GM08714 (cell line): ENCODE results near the gene ADAMTSL4.
A peak's percentile ranks its signal among the peaks of the same experiment; 100 is the strongest.

Experiments
- H3K4me3 ChIP-seq: fragments of 200-500 bp; sonication (Bioruptor generic); 2 replicates; pipeline ENCODE4 v1.5.1; 2014; ENCODE audit warnings: mild to moderate bottlenecking, low read length, inconsistent platforms
- ZNF274 ChIP-seq: IDR thresholded peaks from 2 replicates; pipeline ENCODE4 v1.6.1; 2012; ENCODE audit warnings: mild to moderate bottlenecking, low read depth, low read length

ADAMTSL4 gene

DNA sequence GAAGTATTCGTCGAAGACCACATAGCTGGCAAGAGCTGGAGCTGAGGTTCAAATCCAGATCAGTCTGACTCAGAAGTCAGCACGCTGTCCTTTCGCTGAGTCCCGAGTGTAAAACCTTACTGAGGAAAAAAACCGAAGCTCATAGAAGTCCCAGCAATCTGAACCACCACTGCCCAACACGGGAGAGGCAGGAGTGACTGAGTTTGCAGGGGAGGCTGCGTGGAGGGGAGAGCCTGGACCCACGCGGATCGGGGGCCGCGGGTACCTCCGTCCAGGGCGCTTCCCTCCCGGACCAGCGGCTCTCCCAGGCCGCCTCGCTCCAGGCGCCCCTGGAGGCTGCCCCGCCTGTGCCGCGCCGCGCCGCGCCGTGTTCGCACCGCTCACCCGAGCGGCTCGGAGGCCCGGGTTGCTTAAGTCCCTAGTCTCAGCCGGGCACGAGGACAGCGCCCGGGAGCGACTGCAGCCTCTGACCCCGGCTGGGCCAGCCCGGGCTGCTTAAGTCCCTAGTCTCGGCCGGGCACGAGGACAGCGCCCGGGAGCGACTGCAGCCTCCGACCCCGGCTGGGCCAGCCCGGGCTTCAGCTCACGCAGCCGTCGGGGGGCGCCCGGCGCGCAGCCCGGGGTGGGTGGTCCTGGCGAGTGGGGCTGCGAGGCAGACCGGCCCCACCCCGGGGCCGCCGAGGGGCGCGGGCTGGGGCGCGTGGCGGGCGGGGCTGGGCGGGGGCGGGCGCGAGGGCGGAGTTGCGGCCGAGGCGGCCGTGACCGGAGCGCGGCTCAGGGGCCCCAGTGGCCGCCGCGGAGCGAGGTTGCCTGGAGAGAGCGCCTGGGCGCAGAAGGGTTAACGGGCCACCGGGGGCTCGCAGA lies at the start of gene ADAMTSL4:
ADAMTSL4 (plus strand) TSS at position 777 of the 864 bp plus-strand sequence. CDS start 2,881 bp downstream, outside the sequence.
- TF ChIP-seq ZNF274 = no peak
- peak within 1 kb of the TSS; percentile 53; the same call in 1 of the 2 replicates for H3K4me3 ChIP-seq

DNA sequence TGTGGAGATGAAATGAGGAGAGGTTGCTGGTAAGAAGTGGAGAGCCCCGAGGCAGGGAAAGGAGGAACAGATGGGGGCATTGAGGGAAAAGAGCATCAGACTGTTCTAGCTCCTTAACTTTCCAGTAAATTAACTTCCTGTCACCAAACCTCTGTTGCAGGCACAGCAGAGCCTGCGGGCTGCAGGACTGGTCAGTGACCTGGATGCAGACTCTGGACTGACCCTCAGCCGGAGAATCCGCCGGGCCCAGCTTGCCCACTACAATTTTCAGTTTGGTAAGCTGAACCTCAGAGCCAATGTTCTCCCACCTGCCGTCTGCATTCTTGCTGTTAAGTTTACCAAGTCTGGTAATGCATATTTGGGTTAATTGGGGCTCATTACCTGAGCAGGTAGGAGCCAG lies 43.8 kb upstream of the ADAMTSL4 start:
- no peak for TF ChIP-seq ZNF274
- H3K4me3 ChIP-seq = no peak overlapping the region

DNA sequence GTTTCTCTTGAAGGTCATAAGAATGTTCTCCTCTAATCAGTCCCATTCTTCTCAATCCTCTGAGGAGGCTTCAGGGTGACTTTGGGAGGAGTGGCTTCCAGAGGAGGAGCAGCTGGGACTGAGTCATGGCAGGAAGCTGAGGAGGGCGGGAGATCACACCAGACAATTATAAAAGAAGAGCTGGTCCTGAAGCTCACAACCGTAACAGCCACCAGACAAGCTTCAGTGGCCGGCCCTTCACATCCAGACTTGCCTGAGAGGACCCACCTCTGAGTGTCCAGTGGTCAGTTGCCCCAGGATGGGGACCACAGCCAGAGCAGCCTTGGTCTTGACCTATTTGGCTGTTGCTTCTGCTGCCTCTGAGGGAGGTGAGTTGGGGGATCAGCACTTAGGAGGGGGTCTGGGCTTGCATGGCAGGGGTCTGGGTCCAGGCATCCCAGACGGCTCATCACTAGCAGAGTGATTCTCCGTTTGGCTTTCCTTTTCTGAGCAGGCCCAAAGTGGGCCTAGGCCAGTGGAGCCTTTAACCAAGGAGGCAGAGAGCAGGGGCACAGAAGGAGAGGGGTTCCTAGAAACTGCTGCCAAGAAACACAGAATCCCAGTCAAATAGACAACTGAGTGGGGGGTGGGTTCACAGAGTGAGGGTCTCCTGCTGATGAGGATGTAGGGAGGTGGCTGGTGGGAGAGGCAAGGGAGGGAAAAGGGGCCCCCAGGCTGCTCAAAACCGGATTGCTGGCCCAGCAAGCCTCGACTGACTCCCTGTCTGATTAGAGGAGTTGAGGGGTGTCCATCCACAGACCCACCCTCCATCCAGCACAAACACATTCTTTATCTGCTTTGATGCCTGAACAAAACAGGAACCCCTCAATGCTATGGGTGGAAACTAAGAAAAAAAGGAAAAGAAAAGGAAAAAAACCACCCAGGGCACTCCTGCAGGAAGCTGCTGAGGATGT lies 41.0 kb upstream of the ADAMTSL4 start, which contains the start of gene ECM1:
ECM1 (plus strand) TSS at position 198 of the 953 bp plus-strand sequence; CDS start at position 299, 101 bp downstream.
- no peak for TF ChIP-seq ZNF274
- no peak within 1 kb of the TSS for H3K4me3 ChIP-seq

DNA sequence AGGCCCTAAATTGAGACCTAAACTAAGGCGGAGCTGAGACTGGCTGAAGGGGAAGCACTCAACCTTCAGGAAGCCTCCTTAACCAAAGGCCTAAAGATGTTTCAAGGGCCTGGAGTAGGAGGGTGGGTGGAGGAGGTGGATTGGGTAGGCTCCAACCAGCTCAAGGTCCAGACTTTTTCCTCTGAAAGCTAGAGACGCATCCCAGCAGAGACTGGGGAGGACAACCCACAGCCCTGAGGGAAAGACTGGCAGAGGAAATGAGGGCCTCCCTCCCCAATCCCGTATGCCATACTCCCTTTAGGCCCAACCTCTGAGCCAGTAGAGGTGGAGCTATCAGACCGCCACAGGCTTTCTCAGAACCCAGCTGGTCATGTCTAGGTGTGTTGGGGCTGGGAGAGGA lies 40.2 kb upstream of the ADAMTSL4 start:
- H3K4me3 ChIP-seq = no peak overlapping the region
- TF ChIP-seq ZNF274 = no peak

DNA sequence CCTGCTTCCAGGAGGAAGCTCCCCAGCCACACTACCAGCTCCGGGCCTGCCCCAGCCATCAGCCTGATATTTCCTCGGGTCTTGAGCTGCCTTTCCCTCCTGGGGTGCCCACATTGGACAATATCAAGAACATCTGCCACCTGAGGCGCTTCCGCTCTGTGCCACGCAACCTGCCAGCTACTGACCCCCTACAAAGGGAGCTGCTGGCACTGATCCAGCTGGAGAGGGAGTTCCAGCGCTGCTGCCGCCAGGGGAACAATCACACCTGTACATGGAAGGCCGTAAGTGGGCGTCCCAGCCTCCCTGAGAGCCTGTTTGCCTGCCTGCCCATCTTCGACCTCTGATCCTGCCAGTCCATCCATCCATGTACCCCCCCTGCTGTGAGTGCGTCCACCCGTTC lies 37.7 kb upstream of the ADAMTSL4 start:
- no peak for TF ChIP-seq ZNF274

DNA sequence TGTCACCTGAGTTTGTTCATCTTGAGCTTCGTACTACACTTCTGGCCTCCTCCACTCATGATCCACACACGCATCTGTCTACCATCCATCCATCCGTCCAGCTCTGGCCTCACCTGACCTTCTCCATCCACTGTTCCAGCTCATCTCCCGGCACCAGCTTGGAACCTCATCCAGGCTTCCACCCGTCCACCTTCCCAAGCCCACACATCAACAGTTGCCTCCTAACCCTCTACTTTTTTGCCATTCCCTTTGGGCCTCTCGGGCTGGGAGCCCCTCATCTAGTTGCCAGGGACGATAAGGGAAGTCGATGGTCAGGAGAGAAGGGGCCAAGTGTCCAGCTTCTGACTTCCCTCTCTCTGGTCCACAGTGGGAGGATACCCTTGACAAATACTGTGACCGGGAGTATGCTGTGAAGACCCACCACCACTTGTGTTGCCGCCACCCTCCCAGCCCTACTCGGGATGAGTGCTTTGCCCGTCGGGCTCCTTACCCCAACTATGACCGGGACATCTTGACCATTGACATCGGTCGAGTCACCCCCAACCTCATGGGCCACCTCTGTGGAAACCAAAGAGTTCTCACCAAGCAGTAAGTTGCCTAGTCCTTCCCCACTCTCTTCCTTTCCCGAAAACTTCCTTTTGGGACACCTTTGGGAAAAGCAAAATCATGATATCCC lies 37.1 kb upstream of the ADAMTSL4 start:
- H3K4me3 ChIP-seq = no peak overlapping the region
- TF ChIP-seq ZNF274 = no peak

More for the DNA sequence above, 37.7 kb upstream of the ADAMTSL4 start:
- no peak overlapping the region for H3K4me3 ChIP-seq

DNA sequence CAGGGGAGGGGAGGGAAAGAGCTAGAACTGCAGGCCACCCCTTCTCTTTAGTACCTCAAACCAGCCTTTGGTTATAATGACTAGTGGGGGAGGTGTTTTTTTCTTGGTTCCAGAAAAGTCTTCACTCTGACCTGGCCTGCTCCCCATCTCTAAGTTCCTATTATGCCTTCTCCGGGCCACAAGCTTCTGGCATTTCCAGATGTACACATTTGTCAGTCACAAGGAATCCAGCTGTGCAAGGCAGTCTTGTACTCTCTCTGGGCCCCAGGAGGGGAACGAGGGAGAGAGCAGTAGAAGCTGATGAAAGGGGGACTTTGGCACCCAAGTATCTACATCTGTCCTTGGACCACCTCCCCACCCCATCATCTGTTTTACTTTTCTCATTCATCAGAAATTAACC lies 36.4 kb upstream of the ADAMTSL4 start:
- TF ChIP-seq ZNF274 = no peak
- H3K4me3 ChIP-seq = no peak overlapping the region

DNA sequence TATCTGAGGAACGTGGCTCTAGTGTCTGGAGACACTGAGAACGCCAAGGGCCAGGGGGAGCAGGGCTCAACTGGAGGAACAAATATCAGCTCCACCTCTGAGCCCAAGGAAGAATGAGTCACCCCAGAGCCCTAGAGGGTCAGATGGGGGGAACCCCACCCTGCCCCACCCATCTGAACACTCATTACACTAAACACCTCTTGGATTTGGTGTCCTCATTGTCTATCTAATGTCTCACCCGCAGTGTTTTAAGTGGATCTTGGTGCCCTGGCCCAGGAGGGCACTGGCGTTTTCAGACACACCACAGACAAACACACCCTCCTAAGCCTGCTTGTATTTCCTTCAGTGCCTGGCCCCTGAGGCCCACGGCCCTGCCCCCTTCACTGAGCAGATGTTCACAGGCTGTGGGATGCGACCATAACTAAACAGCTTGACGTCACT lies 35.8 kb upstream of the ADAMTSL4 start:
- no peak overlapping the region for H3K4me3 ChIP-seq
- TF ChIP-seq ZNF274 = no peak

DNA sequence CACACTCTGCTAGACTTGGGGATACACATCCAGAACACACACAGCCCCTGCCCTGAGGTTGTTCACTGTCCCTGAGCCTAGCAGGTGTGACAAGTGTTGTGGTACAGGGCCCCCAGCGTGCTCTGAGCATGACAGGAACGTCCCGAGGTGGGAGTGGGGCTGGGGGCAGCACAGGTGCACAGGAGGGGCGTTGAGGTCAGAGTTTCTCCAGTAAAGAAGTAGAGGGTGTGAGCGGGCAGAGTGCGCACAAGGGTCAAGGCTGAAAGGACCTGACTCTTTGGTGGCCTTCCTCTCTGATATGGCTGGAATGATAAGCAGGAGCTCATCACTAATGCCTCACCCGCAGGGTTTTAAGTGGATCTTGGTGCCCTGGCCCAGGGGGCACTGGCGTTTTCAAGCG lies 34.9 kb upstream of the ADAMTSL4 start:
- no peak for TF ChIP-seq ZNF274
- no peak overlapping the region for H3K4me3 ChIP-seq

DNA sequence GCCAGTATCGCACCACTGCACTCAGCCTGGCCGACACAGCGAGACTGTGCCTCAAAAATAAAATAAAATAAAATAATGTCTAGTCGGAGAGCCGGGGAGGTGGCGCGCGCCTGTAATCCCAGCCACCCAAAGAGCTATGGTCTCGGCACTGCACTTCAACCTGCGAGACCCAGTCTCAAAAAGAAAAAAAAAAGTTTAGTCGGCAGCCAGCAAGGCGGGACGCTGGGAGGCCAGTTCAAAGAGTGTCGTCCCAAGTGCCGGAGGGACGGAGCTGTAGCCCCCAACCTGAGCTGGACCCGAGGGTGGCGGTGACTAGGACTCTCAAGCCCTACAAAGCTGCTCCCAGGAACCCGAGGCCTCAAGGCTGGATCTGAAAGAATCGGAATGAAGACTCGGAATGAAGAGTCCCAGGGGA lies 34.3 kb upstream of the ADAMTSL4 start:
- peak overlapping the region; percentile 56 for H3K4me3 ChIP-seq
- no peak for TF ChIP-seq ZNF274

DNA sequence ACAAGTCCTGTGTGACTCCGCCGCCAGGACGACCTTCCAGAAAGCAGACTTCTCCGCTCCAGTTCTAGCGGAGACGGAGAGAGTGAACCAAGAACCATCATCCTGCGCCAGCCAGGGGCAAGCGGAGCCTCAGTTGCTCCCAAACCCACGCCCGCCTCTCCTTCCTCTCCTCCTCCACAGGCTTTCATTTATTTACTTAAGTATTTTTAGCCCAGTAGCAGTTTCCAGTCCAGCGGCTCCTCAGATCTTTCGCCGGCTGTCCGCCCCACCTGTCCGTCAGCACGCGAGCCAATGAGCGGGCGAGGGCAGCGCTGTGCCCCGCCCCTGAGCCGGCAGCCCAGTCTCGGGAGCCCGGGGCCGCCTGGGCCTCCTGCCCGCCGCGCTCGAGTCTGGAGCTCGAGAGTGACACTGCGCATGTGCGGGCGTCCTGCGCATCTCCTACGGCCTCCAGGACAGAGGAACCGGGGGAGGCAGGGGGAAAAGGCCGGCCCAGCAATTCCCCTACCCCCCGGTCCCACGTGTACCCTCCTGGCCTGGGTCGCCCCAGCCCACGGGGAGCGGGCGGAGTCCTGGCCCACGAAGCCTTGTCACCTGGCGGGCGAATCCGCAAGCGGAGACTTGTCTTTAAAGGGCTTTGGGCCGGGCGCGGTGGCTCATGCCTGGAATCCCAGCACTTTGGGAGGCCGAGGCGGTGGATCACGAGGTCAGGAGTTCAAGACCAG lies 33.7 kb upstream of the ADAMTSL4 start, which contains the start of gene FALEC:
FALEC (plus strand) TSS at position 425 of the 722 bp plus-strand sequence.
- no peak for TF ChIP-seq ZNF274
- peak within 1 kb of the TSS; percentile 62 for H3K4me3 ChIP-seq

DNA sequence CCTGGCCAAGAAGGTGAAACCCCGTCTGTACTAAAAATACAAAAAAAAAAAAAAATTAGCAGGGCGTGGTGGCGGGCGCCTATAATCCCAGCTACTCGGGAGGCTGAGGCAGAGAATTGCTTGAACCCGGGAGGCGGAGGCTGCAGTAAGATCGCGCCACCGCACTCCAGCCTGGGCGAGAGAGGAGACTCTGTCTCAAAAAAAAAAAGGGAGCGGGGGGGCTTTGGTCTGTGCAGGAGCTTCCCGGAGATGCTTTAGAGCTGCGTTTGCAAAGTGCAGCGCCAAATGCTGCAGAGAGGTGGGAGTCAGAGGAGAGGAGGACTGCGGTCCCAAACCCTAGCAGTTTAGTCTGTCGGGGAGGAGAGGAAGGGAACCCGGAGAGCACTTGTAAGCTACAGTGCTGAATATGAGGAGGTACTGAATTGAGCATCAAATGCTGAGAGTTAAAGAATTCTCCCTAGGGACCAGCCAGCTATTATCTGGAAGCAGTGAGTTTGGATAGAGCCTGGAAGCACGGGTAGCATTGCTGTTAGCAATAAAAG lies 33.1 kb upstream of the ADAMTSL4 start:
- peak overlapping the region; percentile 62; the same call in 1 of the 2 replicates for H3K4me3 ChIP-seq
- TF ChIP-seq ZNF274 = no peak

DNA sequence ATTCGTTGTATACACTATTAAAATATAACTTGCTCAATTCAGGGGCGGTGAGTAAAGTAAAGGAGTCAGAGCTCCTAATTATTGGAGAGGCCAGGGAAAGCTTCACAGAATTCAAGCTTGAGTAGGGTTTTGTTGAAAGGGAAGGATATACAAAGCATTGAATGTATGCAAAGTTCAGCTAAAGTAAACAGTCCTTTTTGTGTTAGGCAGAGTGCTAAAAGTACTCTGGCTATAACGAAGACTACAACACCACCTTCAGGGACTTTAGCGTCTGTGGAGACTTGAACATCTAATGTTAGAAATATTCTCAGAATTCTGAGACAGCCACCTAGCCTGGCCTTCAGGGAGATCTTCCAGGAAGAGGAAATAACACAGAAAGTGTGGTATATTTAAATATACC lies 32.6 kb upstream of the ADAMTSL4 start:
- peak overlapping the region; percentile 62; the same call in 1 of the 2 replicates for H3K4me3 ChIP-seq
- TF ChIP-seq ZNF274 = no peak
